HTR-8/SVneo (cell line): Measurements from ENCODE around the gene TRMT1.
"Not testable (repeated sequence)": the region's sequence is repeated elsewhere in the genome, so short reads cannot be mapped to it uniquely, and the experiment has no call there.

Source experiments
- DNase-seq: peaks from one replicate; pipeline ENCODE4 v3.0.0; 2011; ENCODE audit warnings: low spot score, mixed read lengths; ENCODE audit not compliant: insufficient read length
- FAIRE-seq: peaks from 2 replicates; lab custom pipeline; 2011; peaks lifted over from hg19 to GRCh38; lab: Jason Lieb, UNC

TRMT1 gene

DNA sequence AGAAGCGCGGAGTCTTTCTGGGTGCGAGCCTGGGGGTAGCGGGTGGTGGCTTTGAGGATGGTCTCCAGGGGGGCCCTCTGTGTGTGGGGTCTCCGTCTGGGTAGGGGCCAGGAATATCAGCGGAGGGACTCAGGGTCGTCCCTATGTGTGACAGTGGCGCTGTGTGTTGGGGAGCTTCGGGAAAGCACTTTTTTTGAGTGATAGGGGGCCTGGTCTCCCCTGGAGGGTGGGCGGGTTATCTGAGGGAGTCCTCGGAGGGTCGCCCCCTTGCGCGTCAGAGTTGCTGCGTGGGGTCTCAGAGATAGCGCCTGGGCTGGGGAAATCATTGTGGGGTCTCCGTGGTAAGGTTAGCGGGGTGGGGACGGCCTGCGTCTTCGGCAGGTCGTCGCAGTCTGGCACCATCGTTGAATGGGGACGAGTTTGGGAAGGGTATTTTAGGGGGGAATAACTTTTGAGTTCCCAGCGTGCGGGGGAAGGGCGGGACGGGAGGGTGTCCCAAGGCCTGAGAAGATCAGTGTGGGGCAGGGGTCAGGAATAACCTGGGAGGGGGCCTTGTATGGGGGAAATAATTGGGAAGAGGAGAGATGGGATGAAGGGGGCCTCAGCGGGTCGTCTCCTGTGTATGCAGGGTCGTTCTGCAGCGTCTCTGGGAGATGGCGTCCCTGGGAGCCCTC, 34.5 kb upstream of the TRMT1 start:
- DNase-seq (no peak), FAIRE-seq (no peak)

DNA sequence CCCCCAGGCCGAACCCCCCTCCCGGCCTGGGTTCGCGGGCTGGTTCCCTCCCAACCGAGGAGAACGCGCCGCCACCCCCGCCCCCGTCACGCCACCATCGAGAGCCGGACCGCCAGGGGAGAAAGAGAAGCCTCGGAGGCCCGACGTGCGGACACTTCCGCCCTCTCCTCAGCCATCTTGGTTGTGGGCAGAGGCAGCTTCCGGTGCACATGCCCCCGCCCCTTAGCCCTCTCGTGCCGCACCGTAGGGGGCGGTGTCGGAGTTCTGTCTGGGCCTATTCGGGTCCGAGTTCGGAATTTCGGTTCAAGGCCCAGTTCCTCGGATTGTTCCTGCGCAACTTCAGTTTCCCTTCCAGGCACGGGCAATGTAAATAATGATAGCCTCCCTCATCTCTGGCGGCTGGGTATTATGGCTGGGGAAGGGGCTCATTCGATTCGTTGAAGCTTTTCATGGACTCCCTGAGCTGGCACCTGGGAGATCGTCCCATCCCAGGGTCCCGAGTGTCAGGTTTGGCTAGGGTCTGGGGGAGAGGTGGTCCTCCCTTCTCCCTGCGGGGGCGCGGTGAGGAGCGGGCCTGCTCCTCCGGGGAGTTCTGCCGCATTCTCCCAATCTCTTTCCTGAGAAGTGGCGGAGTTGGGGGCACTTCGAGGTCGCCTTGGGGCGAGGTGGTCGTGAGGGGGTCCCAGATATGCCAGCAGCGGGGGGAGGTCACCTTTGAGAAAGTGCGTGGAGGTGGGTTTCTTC, 33.8 kb upstream of the TRMT1 start, which contains the start of the genes IER2 and STX10:
IER2 (plus strand) TSS at position 225 of the 744 bp plus-strand sequence. CDS start 2,776 bp downstream, outside the sequence.
STX10 (minus strand) TSS at position 189 of the 744 bp plus-strand sequence. CDS start 202 bp downstream, outside the sequence.
- FAIRE-seq (peak; percentile 68), DNase-seq (peak; percentile 91)

DNA sequence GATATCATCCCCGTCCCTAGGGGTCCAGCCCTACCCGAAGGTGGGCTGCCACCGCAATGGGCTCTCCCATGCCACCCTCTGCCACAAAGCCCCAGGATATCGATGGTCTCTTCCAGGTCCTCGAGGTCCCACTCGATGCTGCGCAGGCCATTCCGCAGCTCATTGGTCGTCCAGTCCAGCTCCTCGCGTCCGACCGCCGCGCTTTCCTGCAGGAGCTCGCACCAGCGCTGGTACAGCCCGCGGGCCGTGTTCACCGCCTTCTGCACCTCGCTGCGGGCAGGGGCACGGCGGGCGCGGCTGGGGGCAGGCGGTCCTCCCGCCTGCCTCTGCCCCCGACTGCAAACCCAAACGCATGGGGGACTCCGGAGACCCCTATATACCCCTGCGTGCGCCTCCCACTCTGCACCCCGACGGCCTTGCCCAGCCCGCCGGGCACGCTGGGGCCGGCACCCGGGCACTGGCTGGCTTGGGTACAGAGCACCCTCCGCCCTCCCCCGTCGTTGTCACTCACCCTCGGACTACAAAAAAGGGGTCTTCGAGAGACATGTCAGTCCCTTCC, 33.2 kb upstream of the TRMT1 start:
- FAIRE-seq, result no peak
- peak; percentile 40 for DNase-seq

DNA sequence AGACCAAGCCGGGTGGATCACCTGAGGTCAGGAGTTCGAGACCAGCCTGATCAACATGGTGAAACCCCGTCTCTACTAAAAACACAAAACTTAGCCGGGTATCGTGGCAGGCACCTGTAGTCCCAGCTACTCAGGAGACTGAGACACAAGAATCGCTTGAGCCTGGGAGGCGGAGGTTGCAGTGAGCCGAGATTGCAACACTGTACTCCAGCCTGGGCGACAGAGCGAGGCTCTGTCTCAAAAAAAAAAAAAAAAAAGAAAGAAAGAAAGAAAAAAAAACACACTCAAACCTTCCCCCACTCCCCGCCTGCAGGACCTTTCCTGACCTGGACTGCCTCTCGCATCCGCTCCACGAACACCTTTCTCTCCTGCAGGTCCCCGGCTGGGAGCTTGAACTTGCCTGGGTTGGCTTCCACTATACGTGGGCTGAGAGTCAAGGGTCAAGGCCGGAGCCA, 32.7 kb upstream of the TRMT1 start:
- not testable (repeated sequence) for DNase-seq, FAIRE-seq

DNA sequence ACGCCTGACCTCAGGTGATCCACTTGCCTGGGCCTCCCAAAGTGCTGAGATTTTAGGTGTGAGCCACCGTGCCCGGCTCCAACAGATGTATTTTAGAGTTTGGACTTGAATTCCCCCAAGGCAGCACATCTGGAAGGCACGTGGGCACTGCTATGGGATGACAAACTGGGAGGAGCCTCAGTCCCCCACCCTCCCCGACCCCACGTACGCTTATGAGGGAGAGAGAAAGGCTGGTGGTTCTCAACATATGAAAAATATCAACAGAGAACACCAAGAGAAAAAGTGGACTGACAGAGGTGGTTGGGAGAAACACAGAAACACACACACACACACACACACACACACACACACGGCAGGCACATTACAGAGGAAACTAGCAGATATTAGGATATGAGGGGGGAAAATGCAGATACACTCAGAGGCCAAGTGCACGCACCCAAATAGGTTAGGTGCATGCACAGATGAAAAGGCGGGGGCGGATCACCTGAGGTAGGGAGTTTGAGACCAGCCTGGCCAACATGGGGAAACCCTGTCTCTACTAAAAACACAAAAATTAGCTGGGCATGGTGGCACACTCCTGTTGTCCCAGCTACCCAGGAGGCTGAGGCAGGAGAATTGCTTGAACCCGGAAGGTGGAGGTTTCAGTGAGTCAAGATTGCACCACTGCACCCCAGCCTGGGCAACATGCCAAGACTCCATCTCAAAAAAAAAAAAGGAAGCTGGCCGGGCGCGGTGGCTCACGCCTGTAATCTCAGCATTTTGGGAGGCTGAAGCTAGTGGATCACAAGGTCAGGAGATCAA, 30.4 kb upstream of the TRMT1 start:
- FAIRE-seq (no peak), DNase-seq (no peak)

DNA sequence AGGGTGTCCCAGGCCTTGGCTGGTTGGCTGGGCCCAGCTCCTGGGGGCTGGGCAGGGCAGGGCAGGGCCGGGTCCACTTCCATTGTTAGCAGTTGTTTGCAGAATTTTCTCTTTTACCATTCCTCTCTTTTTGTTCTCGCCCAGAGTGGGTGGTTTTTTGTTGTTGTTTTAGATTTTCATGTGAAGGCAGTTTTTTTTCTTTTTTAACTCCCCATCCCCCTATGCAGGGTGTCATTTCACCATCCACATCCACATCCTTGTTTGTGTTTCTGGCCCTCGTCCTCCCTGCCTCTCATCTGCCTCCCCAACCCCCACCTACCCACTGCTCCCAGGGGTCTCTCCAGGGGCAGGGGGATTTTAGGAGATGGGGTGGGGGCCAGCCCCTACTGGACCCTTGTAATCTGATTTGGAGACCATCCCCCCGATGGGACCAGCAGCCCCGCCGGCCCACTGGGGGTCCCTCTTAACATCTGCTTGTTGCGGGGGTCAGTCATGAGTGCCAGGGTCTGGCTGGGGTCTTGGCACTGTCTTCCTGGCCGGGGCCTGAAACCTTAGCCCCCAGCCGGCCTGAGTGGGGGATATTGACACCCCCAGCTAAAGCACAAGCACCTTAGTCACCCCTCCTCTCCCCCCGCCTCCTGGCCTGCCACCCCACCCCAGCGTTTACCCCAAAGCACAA, 23.2 kb upstream of the TRMT1 start:
- FAIRE-seq, result no peak
- DNase-seq, result no peak

DNA sequence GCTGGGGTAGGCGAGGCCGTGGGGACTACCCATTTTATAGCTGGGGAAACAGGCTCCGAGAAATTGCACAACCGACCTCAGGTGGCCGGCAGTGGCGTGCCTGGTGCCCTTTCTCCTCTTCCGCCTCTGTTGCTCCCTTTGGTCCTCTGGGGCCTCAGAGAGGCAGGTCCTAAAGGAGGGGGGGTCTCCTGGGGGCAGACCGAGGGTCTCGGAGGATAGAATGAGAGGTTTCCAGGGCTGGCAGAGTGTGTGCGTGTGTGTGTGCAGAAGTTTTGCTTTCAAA, 22.3 kb upstream of the TRMT1 start:
- DNase-seq, result no peak

DNA sequence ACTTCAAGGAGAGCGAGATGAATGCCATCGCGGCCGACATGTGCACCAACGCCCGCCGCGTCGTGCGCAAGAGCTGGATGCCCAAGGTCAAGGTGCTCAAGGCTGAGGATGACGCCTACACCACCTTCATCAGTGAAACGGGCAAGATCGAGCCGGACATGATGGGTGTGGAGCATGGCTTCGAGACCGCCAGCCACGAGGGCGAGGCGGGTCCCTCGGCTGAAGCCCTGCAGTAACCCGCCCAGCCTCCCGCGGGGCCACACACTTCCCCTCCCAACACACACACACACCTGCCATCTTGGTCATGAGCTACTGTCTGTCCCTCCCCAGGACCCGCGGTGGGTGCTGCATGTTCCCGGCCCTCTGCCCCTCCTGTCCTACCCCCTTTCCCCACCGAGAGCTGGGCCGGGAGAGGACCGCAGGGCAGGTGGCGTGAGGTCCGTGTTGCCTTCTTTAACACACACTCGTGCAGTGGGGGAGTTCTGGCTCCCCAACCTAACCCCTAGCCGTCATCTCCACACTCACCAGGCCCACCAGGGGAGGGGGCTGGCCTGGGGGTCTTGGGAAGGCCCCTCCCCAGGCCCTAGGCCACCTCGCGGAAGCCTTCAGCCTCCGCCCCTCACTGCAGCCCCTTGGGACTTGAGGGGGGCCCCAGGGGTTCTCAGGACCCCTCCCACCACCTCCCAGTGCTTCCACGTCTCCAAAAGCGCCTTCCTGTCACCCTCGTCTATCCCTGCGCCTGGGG, 21.8 kb upstream of the TRMT1 start:
- FAIRE-seq, result peak; percentile 23
- DNase-seq, result no peak

More for the DNA sequence above, 22.3 kb upstream of the TRMT1 start:
- FAIRE-seq, result no peak

DNA sequence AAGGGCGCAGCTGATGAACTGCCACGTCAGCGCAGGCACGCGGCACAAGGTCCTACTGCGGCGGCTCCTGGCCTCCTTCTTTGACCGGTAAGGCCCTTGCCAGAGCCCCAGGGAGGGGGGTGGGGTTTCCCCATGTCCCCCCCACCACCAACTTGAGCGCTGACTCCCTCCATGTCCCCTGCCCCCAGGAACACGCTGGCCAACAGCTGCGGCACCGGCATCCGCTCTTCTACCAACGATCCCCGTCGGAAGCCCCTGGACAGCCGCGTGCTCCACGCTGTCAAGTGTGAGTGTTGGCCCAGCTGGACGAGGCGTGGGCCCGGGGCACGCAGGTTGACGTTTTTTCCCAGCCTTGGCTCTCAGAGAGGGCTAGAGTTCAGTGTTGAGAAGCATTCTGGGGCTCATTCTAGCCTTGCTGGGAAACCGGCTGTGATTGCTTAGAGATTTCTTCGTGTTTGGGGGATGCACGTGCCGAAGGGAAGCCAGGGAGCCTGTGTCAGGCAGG, 20.8 kb upstream of the TRMT1 start:
- no peak for DNase-seq
- no peak for FAIRE-seq

DNA sequence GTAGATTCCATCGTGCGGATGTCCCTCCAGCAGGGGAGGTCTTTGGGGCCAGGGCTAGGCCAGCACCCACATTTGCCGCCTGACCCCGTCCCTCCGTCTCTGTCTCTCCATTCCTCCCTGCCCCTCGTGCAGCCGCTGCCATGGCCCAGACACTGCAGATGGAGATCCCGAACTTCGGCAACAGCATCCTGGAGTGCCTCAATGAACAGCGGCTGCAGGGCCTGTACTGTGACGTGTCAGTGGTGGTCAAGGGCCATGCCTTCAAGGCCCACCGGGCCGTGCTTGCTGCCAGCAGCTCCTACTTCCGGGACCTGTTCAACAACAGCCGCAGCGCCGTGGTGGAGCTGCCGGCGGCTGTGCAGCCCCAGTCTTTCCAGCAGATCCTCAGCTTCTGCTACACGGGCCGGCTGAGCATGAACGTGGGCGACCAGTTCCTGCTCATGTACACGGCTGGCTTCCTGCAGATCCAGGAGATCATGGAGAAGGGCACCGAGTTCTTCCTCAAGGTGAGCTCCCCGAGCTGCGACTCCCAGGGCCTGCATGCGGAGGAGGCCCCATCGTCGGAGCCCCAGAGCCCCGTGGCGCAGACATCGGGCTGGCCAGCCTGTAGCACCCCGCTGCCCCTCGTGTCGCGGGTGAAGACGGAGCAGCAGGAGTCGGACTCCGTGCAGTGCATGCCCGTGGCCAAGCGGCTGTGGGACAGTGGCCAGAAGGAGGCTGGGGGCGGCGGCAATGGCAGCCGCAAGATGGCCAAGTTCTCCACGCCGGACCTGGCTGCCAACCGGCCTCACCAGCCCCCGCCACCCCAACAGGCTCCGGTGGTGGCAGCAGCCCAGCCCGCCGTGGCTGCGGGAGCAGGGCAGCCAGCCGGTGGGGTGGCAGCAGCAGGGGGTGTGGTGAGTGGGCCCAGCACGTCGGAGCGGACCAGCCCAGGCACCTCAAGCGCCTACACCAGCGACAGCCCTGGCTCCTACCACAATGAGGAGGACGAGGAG, 18.8 kb upstream of the TRMT1 start:
- no peak for DNase-seq
- no peak for FAIRE-seq

DNA sequence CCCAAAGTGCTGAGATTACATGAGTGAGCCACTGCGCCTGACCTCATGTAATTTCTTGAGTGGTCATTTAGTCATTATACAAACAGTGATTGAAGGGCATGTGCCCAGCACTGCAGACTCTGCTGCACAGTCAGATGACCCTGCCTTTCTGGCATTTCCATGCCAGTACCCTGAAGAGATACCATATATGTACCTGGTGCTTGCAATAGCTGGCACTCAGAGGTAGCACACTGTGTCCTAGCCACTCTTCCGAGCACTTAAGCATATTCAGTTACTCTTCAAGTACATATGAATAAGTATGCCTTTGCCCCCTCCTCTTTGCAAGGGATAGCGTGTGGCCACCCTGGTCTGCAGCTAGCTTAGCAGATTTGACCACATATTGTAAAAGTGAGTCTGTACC, 18.1 kb upstream of the TRMT1 start:
- no peak for FAIRE-seq
- no peak for DNase-seq

DNA sequence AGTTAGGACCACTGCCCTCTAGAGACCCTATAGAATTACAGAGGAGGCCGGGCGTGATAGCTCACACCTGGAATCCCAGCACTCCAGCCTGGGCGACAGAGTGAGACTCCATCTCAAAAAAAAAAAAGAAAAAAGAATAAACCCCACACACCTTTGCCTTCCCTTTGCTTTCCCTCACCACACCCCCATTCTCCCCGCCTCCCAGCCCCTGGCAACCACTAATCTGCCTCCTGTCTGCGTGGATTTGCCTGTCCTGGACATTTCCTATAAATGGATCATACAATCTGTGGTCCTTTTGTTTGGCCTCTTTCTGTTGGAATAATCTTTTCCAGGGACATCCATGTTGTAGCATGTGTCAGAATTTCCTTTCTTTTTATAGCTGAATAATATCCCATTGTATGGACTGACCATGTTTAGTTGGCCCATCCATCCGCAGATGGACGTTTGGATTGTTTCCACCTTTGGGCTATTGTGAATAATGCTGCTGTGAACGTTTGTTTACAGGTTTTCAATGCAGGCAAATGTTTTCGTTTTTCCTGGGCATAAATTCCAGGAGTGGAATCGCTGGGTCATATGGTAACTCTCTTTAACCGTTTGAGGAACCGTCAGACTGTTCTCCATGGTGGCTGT, 16.8 kb upstream of the TRMT1 start:
- no peak for FAIRE-seq

DNA sequence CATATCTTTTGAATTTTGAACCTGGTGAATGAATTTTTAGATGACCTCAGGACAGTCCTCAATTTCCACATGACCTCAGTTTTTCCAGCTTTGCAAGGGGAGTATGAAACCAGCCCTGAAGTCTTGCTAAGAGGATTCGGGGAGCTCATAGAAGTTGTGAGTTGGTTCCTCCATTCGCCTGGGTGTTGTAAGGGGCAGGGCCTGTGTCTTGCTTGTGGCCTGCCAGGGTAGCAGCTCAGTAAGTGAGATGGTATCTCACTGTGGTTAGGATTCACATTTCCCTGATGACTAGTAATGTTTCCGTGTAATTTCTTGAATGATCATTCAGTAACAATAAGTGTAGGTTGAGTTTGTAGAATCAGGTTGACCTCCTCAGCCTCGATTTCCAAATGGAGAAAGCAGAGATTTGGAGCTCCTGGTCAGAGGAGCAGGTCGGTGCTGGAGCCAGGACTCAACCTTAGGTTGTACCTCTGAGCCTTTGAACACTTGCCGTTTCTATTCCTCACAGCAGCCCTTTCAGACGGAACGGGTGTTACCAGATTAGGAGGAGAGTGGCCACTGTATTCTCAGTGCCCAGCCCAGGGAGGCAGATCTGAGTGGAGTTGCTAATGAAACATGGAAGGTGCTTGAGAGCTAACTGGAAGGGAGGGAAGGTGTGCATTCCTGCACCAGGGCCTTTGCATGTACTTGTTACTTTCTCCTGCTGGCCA, 16.1 kb upstream of the TRMT1 start:
- FAIRE-seq (peak; percentile 9), DNase-seq (peak; percentile 34)

More for the DNA sequence above, 16.8 kb upstream of the TRMT1 start:
- DNase-seq, result no peak

DNA sequence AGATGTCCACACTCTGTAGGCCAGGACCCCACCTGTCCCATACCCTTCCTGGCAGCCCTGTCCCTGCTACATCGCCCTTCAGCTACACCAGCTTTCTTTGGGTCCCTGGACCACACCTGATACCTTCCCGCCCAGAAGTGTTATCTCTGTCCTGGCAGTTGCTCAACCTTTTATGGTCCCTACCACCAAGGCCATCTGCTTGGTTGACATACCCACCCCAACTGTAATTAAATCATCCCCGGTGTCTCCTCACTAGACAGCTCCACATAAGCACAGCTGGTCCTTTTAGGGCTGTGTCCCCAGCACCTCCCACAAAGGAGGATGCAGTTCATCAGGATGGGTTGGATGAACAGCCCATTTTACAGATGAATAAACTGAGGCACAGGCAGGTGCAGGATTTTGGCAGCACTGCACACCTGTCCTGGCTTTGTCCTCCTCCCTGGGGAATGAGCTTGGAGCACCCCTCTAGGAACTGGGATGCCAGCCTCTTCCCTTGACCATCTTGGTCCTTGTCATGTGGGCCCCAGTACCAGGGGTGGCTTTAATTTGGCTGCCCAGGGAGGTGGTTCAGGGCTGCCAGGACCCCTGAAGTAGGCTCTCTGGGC, 14.4 kb upstream of the TRMT1 start:
- FAIRE-seq (no peak), DNase-seq (no peak)

DNA sequence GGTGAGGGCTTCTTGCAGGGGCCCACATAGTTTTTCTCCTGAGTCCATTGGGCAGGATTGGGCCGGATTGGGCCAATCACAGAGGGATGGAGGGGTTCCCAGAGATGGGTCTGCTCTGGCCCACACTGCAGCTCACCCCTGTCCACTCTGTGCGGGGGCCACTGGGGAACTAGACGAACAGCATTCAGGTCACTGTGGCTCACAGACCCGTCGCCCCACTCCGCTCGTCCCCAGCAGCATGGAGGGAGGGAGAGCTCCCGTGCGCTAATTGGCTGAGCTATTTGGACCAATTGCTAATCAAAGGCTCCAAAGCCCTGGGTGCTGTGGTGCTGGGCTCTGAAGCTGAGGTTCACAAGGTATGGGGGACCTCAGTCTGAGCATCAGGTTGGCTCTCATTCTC, 12.8 kb upstream of the TRMT1 start:
- FAIRE-seq (no peak), DNase-seq (no peak)

DNA sequence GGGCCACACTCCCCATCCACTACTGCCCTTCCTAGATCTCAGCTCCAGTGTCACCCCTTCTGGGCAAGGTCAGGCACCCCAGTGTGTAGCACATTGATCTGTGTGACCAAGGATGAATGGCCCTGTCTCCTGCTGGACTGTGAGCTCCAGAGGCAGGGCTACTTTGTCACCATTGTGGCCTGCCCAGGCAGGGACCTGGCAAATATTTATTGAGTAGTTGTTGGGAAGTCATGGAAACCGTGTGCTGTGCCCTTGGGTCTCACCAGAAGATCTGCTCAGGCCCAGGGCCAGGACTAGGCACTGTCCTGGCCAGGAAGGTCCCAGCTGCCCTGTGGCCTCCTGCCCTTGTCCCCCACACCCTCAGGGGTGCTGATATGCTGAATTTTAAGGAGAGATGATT, 12.0 kb upstream of the TRMT1 start:
- DNase-seq (no peak), FAIRE-seq (no peak)
